SK-N-MC (cell line): ENCODE data around the gene RNF213.
"Not testable (repeated sequence)": the region's sequence is repeated elsewhere in the genome, so short reads cannot be mapped to it uniquely, and the experiment has no call there.

Experiments used
- DNase-seq: peaks from one replicate; pipeline ENCODE4 v3.0.0-alpha.2; 2011; ENCODE audit warnings: low read depth, low spot score
- H3K27ac ChIP-seq: fragments of 200-600 bp; sonication (generic); 2 replicates; pipeline ENCODE4 v1.5.1; 2016; ENCODE audit warnings: mixed run types
- H3K36me3 ChIP-seq: fragments of 200-600 bp; sonication (generic); 2 replicates; pipeline ENCODE4 v1.6.1; 2017; ENCODE audit warnings: antibody characterized with exemption, low read length, mixed read lengths; ENCODE audit not compliant: insufficient read depth
- H3K4me3 ChIP-seq: fragments of 200-600 bp; sonication (generic); 2 replicates; pipeline ENCODE4 v1.5.1; 2016
- H3K9ac ChIP-seq: fragments of 200-600 bp; sonication (generic); 2 replicates; pipeline ENCODE4 v1.8.0; 2017; ENCODE audit warnings: mixed run types, mixed read lengths; ENCODE audit not compliant: insufficient read length
- H3K9me3 ChIP-seq: fragments of 200-600 bp; sonication (generic); 2 replicates; pipeline ENCODE4 v1.6.1; 2017; ENCODE audit warnings: low read depth, mild to moderate bottlenecking, antibody characterized with exemption, low read length, moderate library complexity, mixed read lengths
- EZH2 ChIP-seq: fragments of 200-600 bp; sonication (generic); IDR thresholded peaks from one replicate; pipeline ENCODE4 v1.6.1; 2017; ENCODE audit warnings: antibody characterized with exemption
- FOXP2 ChIP-seq: optimal IDR thresholded peaks from 2 replicates; pipeline ENCODE3; 2011; ENCODE audit warnings: mild to moderate bottlenecking, moderate library complexity; ENCODE audit not compliant: insufficient read depth; ENCODE audit errors: extremely low read length, control extremely low read depth
- POLR2AphosphoS5 ChIP-seq: IDR thresholded peaks from 2 replicates; pipeline ENCODE4 v1.6.1; 2012; ENCODE audit warnings: mild to moderate bottlenecking, low read depth, low read length, borderline replicate concordance

Gene RNF213

GRCh38 chr17:80312621-80313135 lies 52.0 kb downstream of the RNF213 start:
- no peak for TF ChIP-seq FOXP2
- no peak for TF ChIP-seq POLR2AphosphoS5
- TF ChIP-seq EZH2: no peak
- H3K9me3 ChIP-seq: no peaks in the 10 kb centered on the region
- DNase-seq: no peak
- H3K36me3 ChIP-seq: peaks cover 9% of the 10 kb centered on the region; the same call in 1 of the 2 replicates
- H3K9ac ChIP-seq: no peak overlapping the region
- no peak overlapping the region for H3K27ac ChIP-seq
- no peak overlapping the region for H3K4me3 ChIP-seq

- Histone ChIP-seq H3K36me3 (peaks cover 9% of the 10 kb centered on the region; the same call in 1 of the 2 replicates), H3K9me3 (no peaks in the 10 kb centered on the region), H3K4me3 (no peak overlapping the region), H3K9ac (no peak overlapping the region), H3K27ac (no peak overlapping the region)
- TF ChIP-seq FOXP2 (no peak), EZH2 (no peak), POLR2AphosphoS5 (no peak)
- no peak for DNase-seq
These were observed 52.6 kb downstream of the RNF213 start for GRCh38 chr17:80313160-80313829.

DNA sequence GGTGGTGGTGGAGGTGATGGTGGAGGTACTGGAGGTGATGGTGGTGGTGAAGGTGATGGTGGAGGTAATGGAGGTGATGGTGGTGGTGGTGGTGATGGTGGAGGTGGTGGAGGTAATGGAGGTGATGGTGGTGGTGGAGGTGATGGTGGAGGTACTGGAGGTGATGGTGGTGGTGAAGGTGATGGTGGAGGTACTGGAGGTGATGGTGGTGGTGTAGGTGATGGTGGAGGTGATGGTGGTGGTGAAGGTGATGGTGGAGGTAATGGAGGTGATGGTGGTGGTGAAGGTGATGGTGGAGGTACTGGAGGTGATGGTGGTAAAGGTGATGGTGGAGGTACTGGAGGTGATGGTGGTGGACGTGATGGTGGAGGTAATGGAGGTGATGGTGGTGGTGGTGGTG lies 53.3 kb downstream of the RNF213 start:
- H3K9ac ChIP-seq, H3K36me3 ChIP-seq, H3K27ac ChIP-seq, H3K4me3 ChIP-seq, DNase-seq, H3K9me3 ChIP-seq: not testable (repeated sequence)

DNA sequence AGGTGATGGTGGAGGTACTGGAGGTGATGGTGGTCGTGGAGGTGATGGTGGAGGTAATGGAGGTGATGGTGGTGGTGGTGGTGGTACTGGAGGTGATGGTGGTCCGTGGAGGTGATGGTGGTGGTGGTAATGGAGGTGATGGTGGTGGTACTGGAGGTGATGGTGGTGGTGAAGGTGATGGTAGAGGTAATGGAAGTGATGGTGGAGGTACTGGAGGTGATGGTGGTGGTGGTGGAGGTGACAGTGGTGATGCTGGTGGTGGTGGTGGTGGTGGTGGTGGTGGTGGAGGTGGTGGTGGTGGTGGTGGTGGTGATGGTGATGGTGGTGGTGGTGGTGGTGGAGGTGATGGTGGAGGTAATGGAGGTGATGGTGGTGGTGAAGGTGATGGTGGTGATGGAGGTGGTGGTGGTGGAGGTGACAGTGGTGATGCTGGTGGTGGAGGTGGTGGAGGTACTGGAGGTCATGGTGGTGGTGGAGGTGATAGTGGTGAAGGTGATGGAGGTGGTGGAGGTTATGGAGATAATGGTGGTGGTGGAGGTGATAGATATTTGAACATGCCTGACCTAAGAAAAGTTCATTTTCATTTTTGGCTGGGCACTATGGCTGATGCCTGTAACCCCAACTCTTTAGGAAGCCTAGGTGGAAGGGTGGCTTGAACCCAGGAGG lies 55.0 kb downstream of the RNF213 start:
- TF ChIP-seq POLR2AphosphoS5: no peak
- no peak for TF ChIP-seq FOXP2
- TF ChIP-seq EZH2: no peak
- no peak for DNase-seq
- H3K4me3 ChIP-seq: no peak overlapping the region
- H3K27ac ChIP-seq: no peak overlapping the region
- H3K9me3 ChIP-seq: no peaks in the 10 kb centered on the region
- no peak overlapping the region for H3K9ac ChIP-seq
- peaks cover 4% of the 10 kb centered on the region; the same call in 1 of the 2 replicates for H3K36me3 ChIP-seq

DNA sequence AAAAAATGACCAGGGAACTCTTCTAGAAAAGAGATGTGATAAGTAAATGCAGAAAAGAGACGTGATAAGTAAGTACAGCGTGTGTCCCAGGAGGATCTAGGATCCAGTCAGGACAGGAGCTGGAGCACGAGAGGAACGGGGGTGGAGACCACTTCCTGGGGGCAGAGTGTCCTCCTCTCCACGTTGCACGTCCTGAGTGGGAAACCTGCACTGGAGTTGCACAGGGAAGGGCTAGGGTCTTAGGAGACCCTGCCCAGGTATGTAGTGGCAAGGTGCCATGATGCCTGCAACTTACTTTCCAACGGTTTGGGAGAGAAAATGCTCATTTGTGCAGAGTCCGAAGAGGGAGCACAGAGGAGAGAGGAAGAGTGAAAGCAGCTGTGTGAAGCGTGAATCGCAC lies 55.8 kb downstream of the RNF213 start:
- TF ChIP-seq FOXP2 (no peak), POLR2AphosphoS5 (no peak), EZH2 (no peak)

GRCh38 chr17:80316927-80317705 lies 56.5 kb downstream of the RNF213 start:
- DNase-seq: no peak
- Histone ChIP-seq H3K9ac (no peak overlapping the region), H3K27ac (no peak overlapping the region), H3K9me3 (no peaks in the 10 kb centered on the region), H3K36me3 (no peaks in the 10 kb centered on the region; the same call in 1 of the 2 replicates), H3K4me3 (no peak overlapping the region)
- TF ChIP-seq POLR2AphosphoS5 (no peak), FOXP2 (no peak), EZH2 (no peak)

More for the DNA sequence above, 55.8 kb downstream of the RNF213 start:
- Histone ChIP-seq H3K4me3 (no peak overlapping the region), H3K36me3 (no peaks in the 10 kb centered on the region; the same call in 1 of the 2 replicates), H3K9me3 (no peaks in the 10 kb centered on the region), H3K27ac (no peak overlapping the region), H3K9ac (no peak overlapping the region)
- DNase-seq: no peak

DNA sequence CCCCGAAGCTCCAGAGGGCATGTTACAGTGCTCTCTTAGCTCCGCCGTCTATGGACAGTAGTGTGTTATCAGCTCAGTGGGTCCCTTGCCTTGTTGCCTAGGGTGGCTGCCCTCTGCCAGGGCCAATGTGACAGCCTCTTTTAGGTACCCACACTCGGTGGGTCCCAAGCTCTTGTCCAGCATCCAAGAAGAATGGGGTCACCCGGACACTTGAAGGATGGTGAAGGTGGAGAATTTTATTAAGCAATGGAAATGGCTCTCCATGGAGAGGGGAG lies 57.0 kb downstream of the RNF213 start:
- Histone ChIP-seq H3K4me3 (no peak overlapping the region), H3K36me3 (no peaks in the 10 kb centered on the region; the same call in 1 of the 2 replicates), H3K9ac (no peak overlapping the region), H3K27ac (no peak overlapping the region), H3K9me3 (no peaks in the 10 kb centered on the region)
- TF ChIP-seq POLR2AphosphoS5: no peak
- TF ChIP-seq EZH2: no peak
- no peak for TF ChIP-seq FOXP2
- no peak for DNase-seq

GRCh38 chr17:80318166-80318565 lies 57.5 kb downstream of the RNF213 start:
- TF ChIP-seq FOXP2 (no peak), EZH2 (no peak), POLR2AphosphoS5 (no peak)
- no peak overlapping the region for H3K4me3 ChIP-seq
- H3K27ac ChIP-seq: no peak overlapping the region
- H3K36me3 ChIP-seq: no peaks in the 10 kb centered on the region; the same call in 1 of the 2 replicates
- H3K9me3 ChIP-seq: no peaks in the 10 kb centered on the region
- no peak overlapping the region for H3K9ac ChIP-seq
- no peak for DNase-seq
